OCI-LY1 (cell line): ENCODE results near the gene CCT4.

Experiments
- H2AFZ ChIP-seq: fragments of 200-600 bp; sonication (generic), shearing (Covaris generic); 2 replicates; pipeline ENCODE4 v1.6.0; 2014; ENCODE audit warnings: antibody characterized with exemption, mild to moderate bottlenecking, low read length
- H3F3A ChIP-seq: fragments of 200-600 bp; sonication (generic), shearing (Covaris generic); 2 replicates; pipeline ENCODE4 v1.6.0; 2014; ENCODE audit warnings: mild to moderate bottlenecking, antibody characterized with exemption, low read length, moderate library complexity; ENCODE audit not compliant: insufficient read depth
- H3K27ac ChIP-seq: fragments of 200-600 bp; sonication (generic); 2 replicates; pipeline ENCODE4 v1.5.1; 2014; ENCODE audit warnings: low read length, mixed run types, mild to moderate bottlenecking, low read depth; ENCODE audit not compliant: poor library complexity, severe bottlenecking
- H3K27me3 ChIP-seq: fragments of 200-600 bp; sonication (generic); 2 replicates; pipeline ENCODE4 v1.6.0; 2014; ENCODE audit warnings: antibody characterized with exemption, mild to moderate bottlenecking, low read length, moderate library complexity; ENCODE audit not compliant: insufficient read depth
- H3K36me3 ChIP-seq: fragments of 200-600 bp; sonication (generic); 2 replicates; pipeline ENCODE4 v1.6.1; 2014; ENCODE audit warnings: mild to moderate bottlenecking, antibody characterized with exemption, low read length, moderate library complexity, mixed read lengths; ENCODE audit not compliant: insufficient read depth
- H3K4me1 ChIP-seq: fragments of 200-600 bp; sonication (generic); 2 replicates; pipeline ENCODE4 v1.5.1; 2014; ENCODE audit warnings: mild to moderate bottlenecking, low read length, moderate library complexity; ENCODE audit not compliant: insufficient read depth, severe bottlenecking
- H3K4me2 ChIP-seq: fragments of 200-600 bp; sonication (generic), shearing (Covaris generic); 2 replicates; pipeline ENCODE4 v1.6.1; 2014; ENCODE audit warnings: low read length
- H3K4me3 ChIP-seq: fragments of 200-600 bp; sonication (generic); 2 replicates; pipeline ENCODE4 v1.5.1; 2014; ENCODE audit warnings: low read length, low read depth, mild to moderate bottlenecking, mixed read lengths; ENCODE audit not compliant: poor library complexity, severe bottlenecking
- H3K79me2 ChIP-seq: fragments of 200-600 bp; shearing (Covaris generic); 2 replicates; pipeline ENCODE4 v1.6.1; 2016; ENCODE audit warnings: mixed run types, low read length, mixed read lengths; ENCODE audit not compliant: insufficient read depth
- H3K9ac ChIP-seq: fragments of 200-600 bp; sonication (generic), shearing (Covaris generic); 2 replicates; pipeline ENCODE4 v1.6.1; 2014; ENCODE audit warnings: mild to moderate bottlenecking, low read length, mixed read lengths
- H3K9me2 ChIP-seq: fragments of 200-600 bp; sonication (generic), shearing (Covaris generic); 2 replicates; pipeline ENCODE4 v1.6.1; 2014; ENCODE audit warnings: low read depth, mild to moderate bottlenecking, low read length, mixed read lengths
- H3K9me3 ChIP-seq: fragments of 200-600 bp; shearing (Covaris generic); 2 replicates; pipeline ENCODE4 v1.6.1; 2014; ENCODE audit warnings: low read length, mixed read lengths
- H4K20me1 ChIP-seq: fragments of 200-600 bp; sonication (generic), shearing (Covaris generic); 2 replicates; pipeline ENCODE4 v1.6.0; 2016; ENCODE audit warnings: mild to moderate bottlenecking, low read length; ENCODE audit not compliant: insufficient read depth
- EZH2 ChIP-seq: fragments of 200-600 bp; sonication (generic), shearing (Covaris generic); IDR thresholded peaks from 2 replicates; pipeline ENCODE4 v1.8.0; 2017; ENCODE audit warnings: borderline replicate concordance, mixed run types, mild to moderate bottlenecking, antibody characterized with exemption, low read length, moderate library complexity, mixed read lengths
- TF ChIP-seq, protein P1 (sequence below): fragments of 200-600 bp; sonication (generic), shearing (Covaris generic); IDR thresholded peaks from 2 replicates; pipeline ENCODE4 v1.5.1; 2017; ENCODE audit warnings: mild to moderate bottlenecking, antibody characterized with exemption, low read length, moderate library complexity, mixed read lengths

The CCT4 gene

DNA sequence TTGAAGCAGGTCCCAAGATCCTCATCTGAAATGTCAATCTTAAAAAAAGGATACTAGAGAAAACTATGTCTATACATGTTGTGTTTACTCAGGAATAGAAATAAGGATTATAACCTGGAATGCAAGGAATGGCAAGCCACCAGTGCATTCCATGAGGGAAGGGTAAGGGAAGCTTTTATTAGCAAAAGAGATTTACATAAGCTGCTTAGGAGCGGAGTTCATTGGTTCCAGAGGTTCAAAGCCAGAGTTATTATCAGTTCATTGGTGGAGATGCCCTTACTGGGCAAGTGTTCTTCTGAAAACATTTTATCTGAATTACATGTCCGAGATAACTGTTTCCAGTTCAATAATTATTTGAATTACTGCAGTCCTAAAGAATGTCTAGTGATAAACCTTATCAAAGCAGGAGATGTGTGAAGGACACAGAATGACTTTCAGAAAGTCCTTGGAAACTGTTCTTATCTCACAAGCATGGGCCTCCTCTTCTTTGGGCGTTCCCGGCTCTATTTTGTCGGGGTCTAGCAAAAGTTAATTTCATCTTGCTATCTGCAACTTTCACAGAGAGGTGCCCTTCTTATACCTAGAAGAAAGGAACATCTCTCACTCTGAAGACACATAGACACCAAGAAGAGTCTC, 40.5 kb upstream of the CCT4 start:
- Histone ChIP-seq H3F3A (no peaks in the 10 kb centered on the region), H3K4me2 (no peak overlapping the region), H3K27ac (no peak overlapping the region)

DNA sequence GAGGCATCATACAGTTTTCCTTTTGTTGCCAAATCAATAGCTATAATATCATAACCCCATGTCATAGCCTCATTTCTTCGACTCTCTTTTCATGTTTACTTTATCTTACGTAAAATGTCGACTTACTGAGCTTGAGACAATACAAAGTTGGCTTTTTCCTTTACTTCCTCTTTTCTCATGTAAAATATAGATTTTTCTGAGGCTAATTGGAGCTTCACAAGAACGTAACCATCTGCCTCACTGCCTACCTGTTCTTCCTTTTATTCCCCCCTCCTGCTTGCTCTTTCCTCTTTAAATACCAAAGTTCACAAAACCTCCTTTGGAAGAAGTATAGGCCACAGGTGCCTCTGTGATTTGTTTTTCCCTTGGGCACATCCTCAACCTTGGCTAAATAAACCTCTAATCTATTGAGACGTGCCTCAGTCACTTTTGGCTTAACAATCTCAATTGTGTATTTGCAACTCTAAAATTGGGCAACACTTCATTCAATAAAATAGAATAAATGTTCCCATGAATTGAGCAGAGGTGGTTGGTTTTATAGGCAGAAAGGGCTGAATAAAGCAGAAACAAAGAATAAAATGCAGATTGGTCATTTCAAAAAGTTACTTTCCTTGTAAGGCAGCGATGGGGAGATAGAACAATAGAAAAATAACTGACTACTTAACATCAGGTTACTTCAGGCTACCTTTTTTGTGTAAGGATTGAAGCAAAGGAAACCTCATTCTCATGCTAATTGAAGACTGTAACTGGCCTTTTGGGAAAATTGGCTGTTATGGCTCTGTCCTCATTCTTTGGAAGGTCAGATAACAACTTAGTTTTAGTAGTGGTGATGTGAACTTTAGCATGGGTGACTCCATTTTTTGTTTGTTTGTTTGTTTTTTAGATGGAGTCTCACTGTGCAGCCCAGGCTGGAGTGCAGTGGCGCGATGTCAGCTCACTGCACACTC, 38.3 kb upstream of the CCT4 start:
- Histone ChIP-seq H3K4me2 (no peak overlapping the region), H4K20me1 (no peaks in the 10 kb centered on the region), H2AFZ (no peak overlapping the region), H3K27me3 (no peaks in the 10 kb centered on the region), H3K9me3 (no peaks in the 10 kb centered on the region), H3K4me3 (no peak overlapping the region), H3K9ac (no peak overlapping the region), H3K79me2 (no peaks in the 10 kb centered on the region), H3K36me3 (no peaks in the 10 kb centered on the region; the same call in 1 of the 2 replicates), H3K27ac (no peak overlapping the region), H3F3A (no peaks in the 10 kb centered on the region), H3K9me2 (no peaks in the 10 kb centered on the region), H3K4me1 (no peaks in the 10 kb centered on the region)
- TF ChIP-seq, protein P1, sequence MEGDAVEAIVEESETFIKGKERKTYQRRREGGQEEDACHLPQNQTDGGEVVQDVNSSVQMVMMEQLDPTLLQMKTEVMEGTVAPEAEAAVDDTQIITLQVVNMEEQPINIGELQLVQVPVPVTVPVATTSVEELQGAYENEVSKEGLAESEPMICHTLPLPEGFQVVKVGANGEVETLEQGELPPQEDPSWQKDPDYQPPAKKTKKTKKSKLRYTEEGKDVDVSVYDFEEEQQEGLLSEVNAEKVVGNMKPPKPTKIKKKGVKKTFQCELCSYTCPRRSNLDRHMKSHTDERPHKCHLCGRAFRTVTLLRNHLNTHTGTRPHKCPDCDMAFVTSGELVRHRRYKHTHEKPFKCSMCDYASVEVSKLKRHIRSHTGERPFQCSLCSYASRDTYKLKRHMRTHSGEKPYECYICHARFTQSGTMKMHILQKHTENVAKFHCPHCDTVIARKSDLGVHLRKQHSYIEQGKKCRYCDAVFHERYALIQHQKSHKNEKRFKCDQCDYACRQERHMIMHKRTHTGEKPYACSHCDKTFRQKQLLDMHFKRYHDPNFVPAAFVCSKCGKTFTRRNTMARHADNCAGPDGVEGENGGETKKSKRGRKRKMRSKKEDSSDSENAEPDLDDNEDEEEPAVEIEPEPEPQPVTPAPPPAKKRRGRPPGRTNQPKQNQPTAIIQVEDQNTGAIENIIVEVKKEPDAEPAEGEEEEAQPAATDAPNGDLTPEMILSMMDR = no peak
- TF ChIP-seq EZH2 = no peak

More for the DNA sequence above, 40.5 kb upstream of the CCT4 start:
- Histone ChIP-seq H3K4me1 (no peaks in the 10 kb centered on the region), H3K79me2 (no peaks in the 10 kb centered on the region), H2AFZ (no peak overlapping the region), H3K9ac (no peak overlapping the region), H3K27me3 (no peaks in the 10 kb centered on the region), H3K9me2 (no peaks in the 10 kb centered on the region), H3K9me3 (no peaks in the 10 kb centered on the region), H4K20me1 (no peaks in the 10 kb centered on the region), H3K36me3 (no peaks in the 10 kb centered on the region; the same call in 1 of the 2 replicates), H3K4me3 (no peak overlapping the region)
- TF ChIP-seq, protein P1 = no peak
- no peak for TF ChIP-seq EZH2

DNA sequence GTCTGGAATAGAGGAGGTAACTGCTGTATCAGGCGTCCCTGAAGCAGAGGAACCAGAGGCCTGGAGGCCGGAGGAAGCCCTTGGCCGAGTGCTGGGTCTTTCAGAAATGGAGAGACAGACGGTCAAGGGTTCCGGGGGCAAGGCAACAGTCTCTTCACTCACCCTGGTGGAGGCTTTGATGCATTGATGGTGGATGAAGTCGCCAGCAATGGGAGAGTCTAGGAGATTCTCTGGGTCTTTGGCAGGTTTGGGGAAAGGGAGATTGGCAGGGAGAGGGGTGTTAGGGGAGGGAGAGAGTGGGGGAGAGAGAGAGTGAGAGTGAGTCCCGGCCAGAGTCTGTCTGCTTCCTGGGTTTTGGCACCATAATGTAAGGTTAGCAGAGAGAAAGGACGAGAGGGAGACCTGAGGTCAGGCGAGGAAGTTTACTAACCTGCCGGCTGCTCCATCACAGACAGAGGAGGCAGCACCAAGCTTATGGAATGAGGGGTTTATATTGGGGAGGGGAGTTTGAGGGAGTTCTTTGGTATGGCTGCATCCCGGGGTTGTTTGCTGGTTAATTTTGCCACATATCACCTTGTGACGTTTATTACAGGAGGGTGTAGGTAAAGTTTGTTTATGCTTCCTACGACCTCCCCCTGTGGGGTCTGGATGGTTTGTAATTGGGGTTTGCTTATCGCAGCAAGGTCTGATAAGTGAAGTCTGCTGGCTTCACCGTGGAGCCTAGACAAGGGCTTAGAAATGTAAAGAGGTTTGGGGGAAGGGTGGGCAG, 36.6 kb upstream of the CCT4 start:
- no peak overlapping the region for H3K9ac ChIP-seq
- TF ChIP-seq EZH2 = no peak
- TF ChIP-seq, protein P1 = no peak
- H3K4me2 ChIP-seq = no peak overlapping the region
- H4K20me1 ChIP-seq = no peaks in the 10 kb centered on the region
- no peaks in the 10 kb centered on the region for H3K9me3 ChIP-seq
- no peaks in the 10 kb centered on the region; the same call in 1 of the 2 replicates for H3K36me3 ChIP-seq
- no peaks in the 10 kb centered on the region for H3K4me1 ChIP-seq
- no peaks in the 10 kb centered on the region for H3F3A ChIP-seq
- no peaks in the 10 kb centered on the region for H3K79me2 ChIP-seq
- no peaks in the 10 kb centered on the region for H3K27me3 ChIP-seq
- H3K27ac ChIP-seq = no peak overlapping the region
- no peak overlapping the region for H3K4me3 ChIP-seq
- H2AFZ ChIP-seq = no peak overlapping the region
- H3K9me2 ChIP-seq = no peaks in the 10 kb centered on the region
